Sigmoid colon (tissue), 4 donors: Measurements from ENCODE around the gene IFIT2.

ENCODE experiments used
- EP300 ChIP-seq, 4 donors: sonication (generic); formaldehyde crosslinking; IDR thresholded peaks; one replicate each; pipeline ENCODE4 v1.6.1; 2017; ENCODE audit warnings: antibody characterized with exemption in 4 of 4
- TF ChIP-seq, protein P1 (sequence below), 4 experiments: fragments of 450-650 bp in 3 of 4; fragments of 200-600 bp in 1 of 4; IDR thresholded peaks; one replicate each; pipeline ENCODE4 v1.5.1; 2016 to 2019; ENCODE audit warnings: antibody characterized with exemption in 4 of 4, mild to moderate bottlenecking in 3 of 4, moderate library complexity in 2 of 4

DNA sequence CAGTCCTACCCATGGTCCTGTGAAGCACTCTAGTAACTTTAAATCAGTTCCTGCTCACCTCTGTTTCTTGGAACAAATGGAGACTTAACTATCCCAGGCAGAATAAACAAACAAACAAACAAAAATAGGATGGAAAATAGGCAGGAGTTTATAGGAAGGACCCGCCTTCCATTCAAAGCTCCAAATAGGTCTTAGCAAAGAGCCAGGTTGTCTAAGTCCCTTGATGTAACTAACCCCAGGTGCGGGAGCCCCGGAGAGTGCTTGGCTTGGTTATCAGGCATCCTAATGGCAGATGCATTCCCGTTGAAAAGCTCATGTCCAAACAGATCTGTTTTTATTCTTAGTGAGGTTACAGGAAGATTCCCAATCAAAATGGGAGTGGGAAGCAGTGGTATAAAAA, 2.2 kb downstream of the IFIT2 start:
- TF ChIP-seq, protein P1, sequence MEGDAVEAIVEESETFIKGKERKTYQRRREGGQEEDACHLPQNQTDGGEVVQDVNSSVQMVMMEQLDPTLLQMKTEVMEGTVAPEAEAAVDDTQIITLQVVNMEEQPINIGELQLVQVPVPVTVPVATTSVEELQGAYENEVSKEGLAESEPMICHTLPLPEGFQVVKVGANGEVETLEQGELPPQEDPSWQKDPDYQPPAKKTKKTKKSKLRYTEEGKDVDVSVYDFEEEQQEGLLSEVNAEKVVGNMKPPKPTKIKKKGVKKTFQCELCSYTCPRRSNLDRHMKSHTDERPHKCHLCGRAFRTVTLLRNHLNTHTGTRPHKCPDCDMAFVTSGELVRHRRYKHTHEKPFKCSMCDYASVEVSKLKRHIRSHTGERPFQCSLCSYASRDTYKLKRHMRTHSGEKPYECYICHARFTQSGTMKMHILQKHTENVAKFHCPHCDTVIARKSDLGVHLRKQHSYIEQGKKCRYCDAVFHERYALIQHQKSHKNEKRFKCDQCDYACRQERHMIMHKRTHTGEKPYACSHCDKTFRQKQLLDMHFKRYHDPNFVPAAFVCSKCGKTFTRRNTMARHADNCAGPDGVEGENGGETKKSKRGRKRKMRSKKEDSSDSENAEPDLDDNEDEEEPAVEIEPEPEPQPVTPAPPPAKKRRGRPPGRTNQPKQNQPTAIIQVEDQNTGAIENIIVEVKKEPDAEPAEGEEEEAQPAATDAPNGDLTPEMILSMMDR (IDR thresholded peaks at IDR 0.05): no peak
- TF ChIP-seq EP300 (IDR thresholded peaks at IDR 0.05): no peak
